ENCODE results near the gene MRPL32.

- TF ChIP-seq FOXM1 (IDR thresholded peaks at IDR 0.05; ENCODE audit: borderline replicate concordance, low read depth) (no peak), TAF1 (IDR thresholded peaks at IDR 0.05; ENCODE audit: low read depth) (peak; percentile 74), RAD21 (IDR thresholded peaks at IDR 0.05; ENCODE audit: low read depth) (no peak), EP300 (IDR thresholded peaks at IDR 0.05; ENCODE audit: borderline replicate concordance) (no peak; the same call in 1 of the 2 replicates), CREB1 (IDR thresholded peaks at IDR 0.05; ENCODE audit: low read depth) (peak; percentile 47; the same call in 1 of the 2 replicates)
- TF ChIP-seq, protein P1, sequence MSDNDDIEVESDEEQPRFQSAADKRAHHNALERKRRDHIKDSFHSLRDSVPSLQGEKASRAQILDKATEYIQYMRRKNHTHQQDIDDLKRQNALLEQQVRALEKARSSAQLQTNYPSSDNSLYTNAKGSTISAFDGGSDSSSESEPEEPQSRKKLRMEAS (IDR thresholded peaks at IDR 0.05): peak; percentile 88
- TF ChIP-seq, protein P2, sequence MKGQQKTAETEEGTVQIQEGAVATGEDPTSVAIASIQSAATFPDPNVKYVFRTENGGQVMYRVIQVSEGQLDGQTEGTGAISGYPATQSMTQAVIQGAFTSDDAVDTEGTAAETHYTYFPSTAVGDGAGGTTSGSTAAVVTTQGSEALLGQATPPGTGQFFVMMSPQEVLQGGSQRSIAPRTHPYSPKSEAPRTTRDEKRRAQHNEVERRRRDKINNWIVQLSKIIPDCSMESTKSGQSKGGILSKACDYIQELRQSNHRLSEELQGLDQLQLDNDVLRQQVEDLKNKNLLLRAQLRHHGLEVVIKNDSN (IDR thresholded peaks at IDR 0.05): peak; percentile 99
Measured at GRCh38 chr7:42911454-42912447, 20.4 kb upstream of the MRPL32 start, which contains the start of gene C7orf25.
